Esophagus squamous epithelium (tissue), 5 donors: Measurements from ENCODE around the gene ISCA2. TPM values are rescaled to one million over a fixed set of nuclear protein-coding genes. Genes with fewer than 3 reads are reported as not detected.

ENCODE experiments used
- DNase-seq: peaks from one replicate; lab custom pipeline; 2025; lab: John Stamatoyannopoulos, UW
- H3K27ac ChIP-seq, 4 donors: fragments of 200-600 bp; sonication (generic); one replicate each; pipeline ENCODE4 v1.5.1; 2016 to 2019; ENCODE audit warnings: mild to moderate bottlenecking in 1 of 4
- H3K27me3 ChIP-seq, 4 donors: fragments of 200-600 bp; sonication (generic); 1 replicate in 3 of 4; 2 replicates in 1 of 4; pipeline versions ENCODE4 v1.5.1 to v1.6.0; 2017 to 2021; ENCODE audit warnings: antibody characterized with exemption in 1 of 4
- H3K36me3 ChIP-seq, 3 donors: fragments of 200-600 bp; sonication (generic); one replicate each; pipeline ENCODE4 v1.5.1; 2016 to 2019
- H3K4me1 ChIP-seq, 3 donors: fragments of 200-600 bp; sonication (generic); one replicate each; pipeline ENCODE4 v1.5.1; 2017 to 2019
- H3K4me3 ChIP-seq, 4 donors: fragments of 200-600 bp; sonication (generic); 1 replicate in 3 of 4; 2 replicates in 1 of 4; pipeline ENCODE4 v1.5.1; 2016 to 2019; ENCODE audit warnings: mild to moderate bottlenecking in 2 of 4, moderate library complexity in 1 of 4
- H3K9me3 ChIP-seq, 3 donors: fragments of 200-600 bp; sonication (generic); one replicate each; pipeline ENCODE4 v1.5.1; 2016 to 2019
- CTCF ChIP-seq, 6 experiments: fragments of 450-650 bp in 4 of 6; fragments of 200-600 bp in 2 of 6; sonication (generic) in 2 of 6; IDR thresholded peaks; one replicate each; pipeline ENCODE4 v1.5.1; 2016 to 2019; ENCODE audit warnings: antibody characterized with exemption in 6 of 6, mild to moderate bottlenecking in 4 of 6, moderate library complexity in 4 of 6
- POLR2A ChIP-seq, 4 donors: fragments of 450-650 bp; IDR thresholded peaks; one replicate each; pipeline ENCODE4 v1.6.1; 2017; ENCODE audit warnings: antibody characterized with exemption in 4 of 4, mild to moderate bottlenecking in 4 of 4, moderate library complexity in 3 of 4
- WGBS, 2 donors: methylation state at CpG; one replicate each; pipeline ENCODE4 v1.1.5; 2018; 5-methylcytosine and 5-hydroxymethylcytosine counted together
- intact Hi-C: fragments of 100-400 bp; cut with DNase I; formaldehyde crosslinking; loops from one replicate; pipeline ENCODE4 v1.15.0; 2022
- total RNA-seq, 4 donors: library from RNA; depleted of rRNA; stranded (reverse); fragments of >200 nt; gene quantifications; one replicate each; pipeline ENCODE4 v1.1.0, GENCODE V29; 2016
- donor health status: DM: yes; HTN: yes; CAD: no.

ISCA2 gene
- total RNA-seq, 4 donors from 2014 or later = 4.6 to 15.1 (median 6.2) TPM

GRCh38 chr14:74543771-74544438, 50.3 kb downstream of the ISCA2 start:
- no peaks in the 10 kb centered on the region for H3K27me3 ChIP-seq
- intact Hi-C loops = no loop called here
- WGBS, 2 donors = 83 to 95% methylated on average over 3 to 5 of the region's 5 CpGs

GRCh38 chr14:74545386-74545785, 51.8 kb downstream of the ISCA2 start:
- Histone ChIP-seq H3K4me1 (peaks cover 5 to 21% (median 11%) of the 10 kb centered on the region in 3 donors), H3K9me3 (no peaks in the 10 kb centered on the region), H3K36me3 (peaks cover 0 to 45% (median 4%) of the 10 kb centered on the region in 3 donors), H3K27me3 (no peaks in the 10 kb centered on the region), H3K27ac (no peak overlapping the region), H3K4me3 (no peak overlapping the region)
- 80 to 89% methylated on average over 1 to 3 of the region's 4 CpGs for WGBS, 2 donors
- intact Hi-C loops = no loop called here
- TF ChIP-seq POLR2A (IDR thresholded peaks at IDR 0.05) = no peak
- DNase-seq = no peak

More at GRCh38 chr14:74543771-74544438, 50.3 kb downstream of the ISCA2 start:
- H3K9me3 ChIP-seq = no peaks in the 10 kb centered on the region
- no peak overlapping the region for H3K4me3 ChIP-seq
- H3K27ac ChIP-seq = no peak overlapping the region
- peaks cover 0 to 7% (median 6%) of the 10 kb centered on the region in 3 donors for H3K4me1 ChIP-seq
- H3K36me3 ChIP-seq = peaks cover 0 to 52% (median 4%) of the 10 kb centered on the region in 3 donors
- no peak for TF ChIP-seq POLR2A (IDR thresholded peaks at IDR 0.05)
- TF ChIP-seq CTCF (IDR thresholded peaks at IDR 0.05) = no peak
- DNase-seq = no peak

GRCh38 chr14:74546416-74546815, 52.9 kb downstream of the ISCA2 start:
- TF ChIP-seq CTCF (IDR thresholded peaks at IDR 0.05) (no peak), POLR2A (IDR thresholded peaks at IDR 0.05) (no peak)
- WGBS, 2 donors = 52 to 71% methylated on average over 8 to 9 of the region's 11 CpGs
- H3K27ac ChIP-seq = no peak overlapping the region
- peaks cover 0 to 53% (median 4%) of the 10 kb centered on the region in 3 donors for H3K36me3 ChIP-seq
- peaks cover 5 to 31% (median 11%) of the 10 kb centered on the region in 3 donors for H3K4me1 ChIP-seq
- H3K4me3 ChIP-seq = no peak overlapping the region
- no peak for DNase-seq
- no peaks in the 10 kb centered on the region for H3K9me3 ChIP-seq
- no peaks in the 10 kb centered on the region for H3K27me3 ChIP-seq
- intact Hi-C loops = no loop called here

Other genes with a start within 250 kb of the ISCA2 start
- 10 to 100 TPM; 20.7 to 32.2 (median 23.2) TPM for gene ABCD4, start 190.8 kb upstream of the ISCA2 start, total RNA-seq
- gene VRTN, start 145.3 kb upstream of the ISCA2 start, total RNA-seq = not detected
- under 1 TPM in 1 of 4 donors, not detected in 3; 0.19 TPM for gene SYNDIG1L, start 67.6 kb upstream of the ISCA2 start, total RNA-seq
- gene NPC2, start 460 bp upstream of the ISCA2 start, total RNA-seq = 100 to 1,000 TPM; 174 to 331 (median 251) TPM
- gene LTBP2, start 118.5 kb downstream of the ISCA2 start, total RNA-seq = 10 to 100 TPM; 10.3 to 41.6 (median 17.0) TPM
- 10 to 100 TPM; 17.0 to 21.6 (median 19.8) TPM for gene AREL1, start 219.3 kb downstream of the ISCA2 start, total RNA-seq
- 10 to 100 TPM; 27.9 to 39.5 (median 30.2) TPM for gene FCF1, start 219.4 kb downstream of the ISCA2 start, total RNA-seq